ENCODE measurements around the gene PIK3CB. TPM values are rescaled to one million over a fixed set of nuclear protein-coding genes. Genes with fewer than 3 reads are reported as not detected.

The PIK3CB gene
- total RNA-seq, 1 experiment from 2014 or later = 59.3 TPM

DNA sequence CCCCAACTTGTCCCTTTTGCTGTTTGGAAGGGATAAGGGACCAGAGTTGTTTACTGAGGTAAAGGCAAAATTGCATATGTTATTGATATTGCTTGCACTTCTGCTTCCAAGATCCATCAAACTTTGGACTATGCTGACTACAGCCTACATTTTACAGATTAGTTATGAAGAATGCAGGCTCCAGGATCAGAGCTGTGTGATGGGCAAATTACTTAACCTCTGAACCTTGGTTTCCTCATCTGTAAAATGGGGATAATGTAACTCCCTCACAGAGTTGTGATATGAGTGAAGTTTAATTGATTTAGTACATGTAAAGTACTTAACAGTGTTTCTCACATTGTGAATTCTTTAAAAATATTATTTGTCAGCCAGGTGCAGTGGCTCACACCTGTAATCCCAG, 210.2 kb downstream of the PIK3CB start:
- no peak overlapping the region for H3K27ac Mint-ChIP-seq (ENCODE audit: unreplicated experiment)
- H3K27me3 Mint-ChIP-seq (ENCODE audit: unreplicated experiment) = no peaks in the 10 kb centered on the region
- peaks cover 10% of the 10 kb centered on the region for H3K36me3 Mint-ChIP-seq (ENCODE audit: insufficient read depth, unreplicated experiment)
- CTCF ChIA-PET = interaction anchor here (1.9 kb wide), 1 partner anchor 292 kb away, joined by 8 read pairs; no protein-coding TSS in a partner anchor
- H3K9me3 Mint-ChIP-seq (ENCODE audit: low read depth, unreplicated experiment) = no peaks in the 10 kb centered on the region
- H3K4me3 Mint-ChIP-seq (ENCODE audit: low read depth, unreplicated experiment) = no peak overlapping the region
- no TSS peak for BruUV-seq (replicated peaks)
- intact Hi-C loops (cut with micrococcal nuclease; ENCODE audit: unreplicated experiment) = no loop called here
- DNase-seq = no peak
- TF ChIP-seq CTCF (IDR thresholded peaks at IDR 0.05; ENCODE audit: unreplicated experiment) = no peak
- H3K4me1 Mint-ChIP-seq (ENCODE audit: low read depth, unreplicated experiment) = no peaks in the 10 kb centered on the region

DNA sequence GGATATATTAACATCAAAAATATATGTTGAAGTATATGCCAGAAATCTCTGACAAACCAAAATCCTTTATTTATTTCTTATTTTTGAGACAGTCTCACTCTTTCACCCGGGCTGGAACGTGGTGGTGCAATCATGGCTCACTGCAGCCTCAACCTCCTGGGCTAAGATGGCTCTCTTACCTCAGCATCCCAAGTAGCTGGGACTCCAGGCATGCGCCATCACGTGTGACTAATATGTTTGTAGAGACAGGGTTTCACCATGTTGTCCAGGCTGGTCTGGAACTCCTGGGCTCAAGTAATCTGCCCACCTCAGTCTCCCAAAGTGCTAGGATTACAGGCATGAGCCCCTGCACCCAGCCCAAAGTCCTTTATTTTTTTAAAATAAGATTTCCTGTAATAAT, 214.3 kb downstream of the PIK3CB start:
- CTCF ChIA-PET = no interaction called here
- Mint-ChIP-seq H3K4me1 (ENCODE audit: low read depth, unreplicated experiment) (peaks cover 7% of the 10 kb centered on the region), H3K9me3 (ENCODE audit: low read depth, unreplicated experiment) (no peaks in the 10 kb centered on the region), H3K36me3 (ENCODE audit: insufficient read depth, unreplicated experiment) (peaks cover 4% of the 10 kb centered on the region), H3K4me3 (ENCODE audit: low read depth, unreplicated experiment) (no peak overlapping the region), H3K27me3 (ENCODE audit: unreplicated experiment) (no peaks in the 10 kb centered on the region), H3K27ac (ENCODE audit: unreplicated experiment) (no peak overlapping the region)
- TF ChIP-seq CTCF (IDR thresholded peaks at IDR 0.05; ENCODE audit: unreplicated experiment) = no peak
- no peak for DNase-seq
- no TSS peak for BruUV-seq (replicated peaks)
- intact Hi-C loops (cut with micrococcal nuclease; ENCODE audit: unreplicated experiment) = no loop called here

DNA sequence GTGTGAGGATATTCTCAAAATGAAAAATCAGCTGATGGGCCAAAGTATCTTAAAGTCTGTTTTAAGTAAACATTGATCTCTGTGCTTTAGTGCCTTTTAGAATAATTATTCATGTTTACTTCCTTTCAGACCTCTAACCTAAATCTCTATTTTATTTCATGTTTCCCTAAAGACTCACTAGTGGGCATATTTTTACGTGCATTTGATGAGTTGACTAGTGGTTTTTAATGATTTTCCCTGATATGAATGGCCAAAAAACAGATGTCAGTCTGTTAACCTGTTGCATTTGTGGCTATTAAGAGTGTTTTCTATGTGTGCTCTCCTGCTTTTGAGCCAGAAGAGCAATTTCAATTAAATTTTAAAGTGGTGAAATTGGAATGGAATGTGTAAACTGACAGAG, 219.3 kb downstream of the PIK3CB start:
- CTCF ChIA-PET = no interaction called here
- Mint-ChIP-seq H3K4me1 (ENCODE audit: low read depth, unreplicated experiment) (peaks cover 18% of the 10 kb centered on the region), H3K36me3 (ENCODE audit: insufficient read depth, unreplicated experiment) (no peaks in the 10 kb centered on the region), H3K9me3 (ENCODE audit: low read depth, unreplicated experiment) (no peaks in the 10 kb centered on the region), H3K4me3 (ENCODE audit: low read depth, unreplicated experiment) (no peak overlapping the region), H3K27ac (ENCODE audit: unreplicated experiment) (peak overlapping the region; percentile 4), H3K27me3 (ENCODE audit: unreplicated experiment) (no peaks in the 10 kb centered on the region)
- intact Hi-C loops (cut with micrococcal nuclease; ENCODE audit: unreplicated experiment) = no loop called here
- no peak for TF ChIP-seq CTCF (IDR thresholded peaks at IDR 0.05; ENCODE audit: unreplicated experiment)
- DNase-seq = no peak
- BruUV-seq (replicated peaks) = no TSS peak

DNA sequence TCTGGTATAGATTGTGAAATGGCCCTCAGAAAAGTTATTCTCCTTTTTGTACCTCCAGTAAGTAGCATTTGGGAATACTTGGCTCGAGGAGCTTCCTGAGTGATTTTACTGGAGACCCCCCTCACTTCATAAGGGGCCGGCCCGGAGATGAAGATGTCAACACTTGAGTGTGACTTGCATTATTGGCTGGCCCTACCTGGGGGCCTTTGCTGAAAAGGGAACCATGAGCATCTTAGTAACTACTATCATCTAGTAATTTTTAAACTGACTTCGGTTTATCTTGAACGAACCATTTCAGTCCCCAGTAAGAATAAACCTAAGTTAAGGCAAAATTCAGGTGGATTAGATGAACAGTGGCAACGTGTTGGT, 224.8 kb downstream of the PIK3CB start:
- TF ChIP-seq CTCF (IDR thresholded peaks at IDR 0.05; ENCODE audit: unreplicated experiment) = no peak
- H3K4me3 Mint-ChIP-seq (ENCODE audit: low read depth, unreplicated experiment) = peak overlapping the region; percentile 79
- H3K9me3 Mint-ChIP-seq (ENCODE audit: low read depth, unreplicated experiment) = no peaks in the 10 kb centered on the region
- intact Hi-C loops (cut with micrococcal nuclease; ENCODE audit: unreplicated experiment) = no loop called here
- no peak for DNase-seq
- H3K27ac Mint-ChIP-seq (ENCODE audit: unreplicated experiment) = peak overlapping the region; percentile 99
- H3K36me3 Mint-ChIP-seq (ENCODE audit: insufficient read depth, unreplicated experiment) = peaks cover 23% of the 10 kb centered on the region
- BruUV-seq (replicated peaks) = TSS peak; percentile 62
- CTCF ChIA-PET = interaction anchor here (0.6 to 1.8 kb wide), 2 partner anchors 15 to 305 kb away, joined by 4 to 8 read pairs; partner anchors contain the start of gene CEP70
- H3K4me1 Mint-ChIP-seq (ENCODE audit: low read depth, unreplicated experiment) = peaks cover 27% of the 10 kb centered on the region
- H3K27me3 Mint-ChIP-seq (ENCODE audit: unreplicated experiment) = no peaks in the 10 kb centered on the region

All from Calu3 (cell line).